Activated T-cell treated with anti-CD3 and anti-CD28 coated beads, Interleukin-2, amount 50 U/mL, for 4 hours (primary cell): ENCODE results near the gene DCTD. TPM values are rescaled to one million over a fixed set of nuclear protein-coding genes. Genes with fewer than 3 reads are reported as not detected.

ENCODE experiments used
- ATAC-seq, 2 donors: fragments of 200-7000 bp; cut with Tn5 transposase; one replicate each; pipeline ENCODE4 v1.10.0; 2021
- DNase-seq: peaks from one replicate; pipeline ENCODE4 v3.0.0-alpha.2; 2020
- H3K27me3 Mint-ChIP-seq: one replicate; pipeline ENCODE4 v1.8.0; 2021; ENCODE audit warnings: low read depth, mixed read lengths
- H3K36me3 Mint-ChIP-seq: one replicate; pipeline ENCODE4 v1.8.0; 2022; ENCODE audit warnings: mixed read lengths; ENCODE audit not compliant: insufficient read depth
- H3K4me1 Mint-ChIP-seq: one replicate; pipeline ENCODE4 v1.8.0; 2021; ENCODE audit warnings: low read depth, mixed read lengths
- H3K4me3 Mint-ChIP-seq: one replicate; pipeline ENCODE4 v1.8.0; 2021; ENCODE audit warnings: mild to moderate bottlenecking, moderate library complexity, mixed read lengths
- H3K9me3 Mint-ChIP-seq: one replicate; pipeline ENCODE4 v1.8.0; 2021; ENCODE audit warnings: mixed read lengths
- total RNA-seq, 3 donors: library from RNA; stranded (reverse); gene quantifications; one replicate each; pipeline ENCODE4 v1.2.1, GENCODE V29; 2021

Gene DCTD
- total RNA-seq, 3 donors from 2014 or later = 138 to 147 (median 145) TPM

DNA sequence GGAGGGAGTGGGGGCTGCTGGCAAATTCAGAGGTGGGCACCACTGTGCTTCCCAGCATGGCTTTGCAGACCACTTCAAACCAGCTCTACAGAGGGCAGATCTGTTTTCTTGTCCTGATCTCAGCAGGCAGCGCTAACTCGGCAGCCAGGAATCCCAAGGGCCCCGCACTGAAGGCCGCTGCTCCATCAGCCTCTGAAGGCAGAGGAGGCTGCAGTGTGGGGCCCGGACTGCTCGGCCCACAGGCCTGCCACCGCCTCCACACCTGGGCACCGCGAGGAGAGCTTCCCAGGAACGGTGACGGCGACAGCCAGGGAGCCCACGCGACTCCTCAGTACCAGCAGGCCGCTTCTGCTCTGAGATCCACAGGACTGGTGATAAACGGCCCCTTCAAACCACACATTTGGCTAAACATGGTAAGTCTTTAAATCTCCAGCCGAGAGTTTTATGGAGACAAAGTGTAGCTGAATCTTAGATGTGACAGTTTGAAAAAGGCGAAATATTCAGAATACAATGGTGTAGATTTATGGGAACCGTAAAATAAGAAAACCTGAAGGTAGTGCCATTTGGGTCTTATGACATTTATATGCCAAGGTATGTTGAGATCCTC is 23.6 kb downstream of the DCTD start:
- Mint-ChIP-seq H3K36me3 (peaks cover 65% of the 10 kb centered on the region), H3K4me1 (no peaks in the 10 kb centered on the region), H3K9me3 (no peaks in the 10 kb centered on the region), H3K27me3 (no peaks in the 10 kb centered on the region), H3K4me3 (no peak overlapping the region)
- DNase-seq (no peak), ATAC-seq (no peak)

GRCh38 chr4:182893047-182893446 is 24.1 kb downstream of the DCTD start:
- Mint-ChIP-seq H3K36me3 (peaks cover 67% of the 10 kb centered on the region), H3K4me3 (no peak overlapping the region), H3K9me3 (no peaks in the 10 kb centered on the region), H3K27me3 (no peaks in the 10 kb centered on the region), H3K4me1 (no peaks in the 10 kb centered on the region)
- ATAC-seq = no peak
- no peak for DNase-seq

DNA sequence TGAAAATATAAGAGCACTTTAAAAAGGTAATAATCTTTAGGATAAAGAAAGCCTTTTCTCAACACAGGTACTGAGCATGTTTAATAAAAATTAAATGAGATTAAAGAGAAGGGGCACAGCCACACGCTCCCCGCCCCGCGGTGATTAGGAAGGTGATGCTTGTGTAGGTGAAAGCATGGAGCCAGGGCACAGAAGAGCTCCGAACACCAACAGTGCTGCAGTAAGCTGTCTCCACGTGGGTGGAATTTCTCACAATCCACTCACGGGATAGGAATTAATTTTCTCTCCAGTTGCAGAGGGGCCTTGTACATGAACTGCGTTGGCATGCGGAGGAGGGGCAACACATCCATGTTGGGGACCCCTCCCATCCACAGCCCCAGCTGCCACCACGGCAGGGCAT is 27.0 kb downstream of the DCTD start:
- Mint-ChIP-seq H3K4me3 (no peak overlapping the region), H3K36me3 (peaks cover 80% of the 10 kb centered on the region), H3K27me3 (no peaks in the 10 kb centered on the region), H3K4me1 (no peaks in the 10 kb centered on the region), H3K9me3 (peaks cover 6% of the 10 kb centered on the region)
- ATAC-seq (no peak), DNase-seq (no peak)

DNA sequence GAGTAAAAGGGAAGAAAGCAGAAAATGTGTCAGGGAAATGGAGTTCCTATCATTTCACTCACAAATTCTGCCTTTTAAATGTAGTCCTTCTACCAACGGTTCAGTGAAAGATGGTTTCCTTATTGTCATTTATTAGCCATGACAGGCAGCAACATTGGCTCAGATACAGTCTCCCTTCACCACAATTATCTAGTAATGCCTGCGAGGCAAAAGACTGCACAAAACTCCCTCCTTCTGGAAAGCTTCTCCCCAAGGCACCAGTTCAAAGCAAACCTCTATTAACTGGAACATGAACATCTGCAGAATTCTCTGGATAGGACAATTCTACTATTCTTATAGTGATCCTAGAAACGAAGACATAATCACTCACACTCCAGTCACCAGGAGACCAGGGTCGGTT is 28.3 kb downstream of the DCTD start:
- H3K9me3 Mint-ChIP-seq = peaks cover 10% of the 10 kb centered on the region
- no peak overlapping the region for H3K4me3 Mint-ChIP-seq
- no peaks in the 10 kb centered on the region for H3K4me1 Mint-ChIP-seq
- DNase-seq (no peak), ATAC-seq (no peak)
- H3K36me3 Mint-ChIP-seq = peaks cover 76% of the 10 kb centered on the region
- H3K27me3 Mint-ChIP-seq = no peaks in the 10 kb centered on the region

DNA sequence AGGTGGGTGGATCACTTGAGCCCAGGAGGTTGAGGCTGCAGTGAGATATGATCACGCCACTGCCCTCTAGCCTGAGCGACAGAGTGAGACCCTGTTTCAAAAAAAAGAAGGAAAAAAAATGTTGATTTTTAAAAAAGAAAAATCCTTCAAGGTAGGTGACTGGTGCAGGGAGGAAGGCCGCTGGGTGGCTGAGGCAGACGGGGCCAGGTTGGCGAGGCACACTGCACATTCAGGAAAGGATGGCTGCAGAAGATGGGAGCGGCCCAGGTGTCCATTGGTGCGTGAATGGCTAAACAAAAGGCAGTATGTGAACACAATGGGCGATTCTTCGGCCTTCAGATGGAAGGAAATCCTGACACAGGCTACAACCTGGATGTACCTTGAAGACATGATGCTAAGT is 30.4 kb downstream of the DCTD start:
- Mint-ChIP-seq H3K4me1 (no peaks in the 10 kb centered on the region), H3K36me3 (peaks cover 75% of the 10 kb centered on the region)

DNA sequence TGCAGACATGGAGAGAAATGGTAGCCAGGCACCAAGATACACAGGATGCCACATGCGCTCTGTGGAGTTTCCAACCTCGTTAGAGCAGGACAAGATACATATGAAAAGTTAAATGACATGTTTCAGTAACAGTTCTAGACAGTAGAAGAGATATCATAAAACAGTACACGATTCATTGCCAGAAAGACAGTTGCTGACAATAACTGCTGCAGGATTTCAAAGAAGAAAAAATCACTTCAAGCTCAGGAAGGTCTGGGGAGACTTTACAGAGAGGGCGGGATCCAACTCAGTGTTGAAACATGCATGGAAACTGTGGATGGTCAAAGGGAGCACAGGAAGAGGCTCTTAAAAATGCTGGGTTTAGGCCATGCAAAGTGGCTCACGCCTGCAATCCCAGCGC is 31.0 kb downstream of the DCTD start:
- no peaks in the 10 kb centered on the region for H3K4me1 Mint-ChIP-seq
- no peak overlapping the region for H3K4me3 Mint-ChIP-seq
- ATAC-seq (no peak), DNase-seq (no peak)
- H3K36me3 Mint-ChIP-seq = peaks cover 72% of the 10 kb centered on the region
- H3K27me3 Mint-ChIP-seq = no peaks in the 10 kb centered on the region
- peaks cover 10% of the 10 kb centered on the region for H3K9me3 Mint-ChIP-seq

More for the DNA sequence above, 30.4 kb downstream of the DCTD start:
- Mint-ChIP-seq H3K4me3 (no peak overlapping the region), H3K9me3 (peaks cover 10% of the 10 kb centered on the region), H3K27me3 (no peaks in the 10 kb centered on the region)
- ATAC-seq (no peak), DNase-seq (no peak)

GRCh38 chr4:182885738-182886077 is 31.5 kb downstream of the DCTD start:
- Mint-ChIP-seq H3K9me3 (peaks cover 10% of the 10 kb centered on the region), H3K36me3 (peaks cover 72% of the 10 kb centered on the region), H3K27me3 (no peaks in the 10 kb centered on the region), H3K4me3 (no peak overlapping the region), H3K4me1 (no peaks in the 10 kb centered on the region)
- no peak for DNase-seq
- no peak for ATAC-seq

DNA sequence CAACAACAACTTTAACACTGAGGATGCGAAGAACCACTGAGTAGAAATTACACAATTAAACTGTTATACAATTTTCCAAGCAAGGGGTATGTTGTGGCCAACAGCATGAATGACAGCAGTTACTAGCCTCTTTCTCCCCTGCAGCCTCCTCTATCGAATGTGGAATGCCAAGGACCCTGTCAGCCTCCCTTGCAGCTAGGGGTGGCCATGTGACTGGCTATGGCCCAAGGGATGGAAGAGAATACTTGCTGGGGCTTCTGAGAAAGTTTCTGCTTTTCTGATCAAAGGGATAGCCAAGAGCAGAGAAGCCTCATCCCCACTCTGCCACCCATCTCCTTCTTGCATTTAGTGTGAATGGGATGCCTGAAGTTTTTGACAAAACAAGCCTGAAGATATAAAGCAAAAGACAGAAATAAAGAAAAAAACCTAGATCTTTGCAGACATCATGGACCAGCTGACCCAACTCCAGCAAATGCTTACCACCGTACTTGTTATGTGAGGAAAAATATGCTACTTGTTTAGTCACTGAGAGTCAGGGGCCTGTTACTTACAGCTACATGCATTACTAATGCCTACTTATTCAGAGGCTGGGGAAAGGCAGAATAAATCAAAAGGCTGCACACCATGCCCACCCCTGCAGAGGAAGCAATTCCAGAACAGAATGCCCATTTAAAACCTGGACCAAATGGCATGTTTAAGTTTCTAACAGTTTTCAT is 32.0 kb downstream of the DCTD start:
- H3K27me3 Mint-ChIP-seq = no peaks in the 10 kb centered on the region
- ATAC-seq = no peak

GRCh38 chr4:182884040-182884439 is 33.1 kb downstream of the DCTD start:
- ATAC-seq = no peak
- peaks cover 10% of the 10 kb centered on the region for H3K9me3 Mint-ChIP-seq
- H3K36me3 Mint-ChIP-seq = peaks cover 59% of the 10 kb centered on the region
- no peaks in the 10 kb centered on the region for H3K27me3 Mint-ChIP-seq
- no peak overlapping the region for H3K4me3 Mint-ChIP-seq
- DNase-seq = no peak
- no peaks in the 10 kb centered on the region for H3K4me1 Mint-ChIP-seq

More for the DNA sequence above, 32.0 kb downstream of the DCTD start:
- no peak for DNase-seq
- Mint-ChIP-seq H3K36me3 (peaks cover 67% of the 10 kb centered on the region), H3K4me1 (no peaks in the 10 kb centered on the region), H3K4me3 (no peak overlapping the region), H3K9me3 (peaks cover 10% of the 10 kb centered on the region)

DNA sequence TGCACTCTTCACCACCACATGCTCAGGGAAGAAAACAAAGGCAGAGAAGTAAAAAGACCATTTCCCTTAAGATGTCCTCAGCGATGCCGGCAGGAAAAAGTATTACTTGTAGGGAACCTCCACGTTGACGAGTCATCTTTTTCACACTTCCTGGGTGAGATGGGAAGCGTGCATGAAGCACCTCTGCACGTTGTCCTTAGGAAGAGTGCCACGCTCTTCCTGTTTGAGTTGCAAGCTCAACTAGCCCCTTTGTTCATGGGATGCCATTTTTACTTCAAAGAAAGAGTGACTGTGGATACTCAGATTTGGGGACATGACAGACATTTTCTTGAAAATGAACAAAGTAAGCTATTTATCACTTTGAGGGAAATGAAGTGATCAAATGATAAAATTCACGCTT is 33.8 kb downstream of the DCTD start:
- DNase-seq = no peak
- no peak for ATAC-seq
- Mint-ChIP-seq H3K4me3 (no peak overlapping the region), H3K36me3 (peaks cover 52% of the 10 kb centered on the region), H3K27me3 (no peaks in the 10 kb centered on the region), H3K4me1 (no peaks in the 10 kb centered on the region), H3K9me3 (peaks cover 10% of the 10 kb centered on the region)

GRCh38 chr4:182881914-182882313 is 35.3 kb downstream of the DCTD start:
- Mint-ChIP-seq H3K36me3 (peaks cover 49% of the 10 kb centered on the region), H3K9me3 (peaks cover 10% of the 10 kb centered on the region), H3K4me3 (no peak overlapping the region), H3K4me1 (no peaks in the 10 kb centered on the region), H3K27me3 (no peaks in the 10 kb centered on the region)
- ATAC-seq (no peak), DNase-seq (no peak)

DNA sequence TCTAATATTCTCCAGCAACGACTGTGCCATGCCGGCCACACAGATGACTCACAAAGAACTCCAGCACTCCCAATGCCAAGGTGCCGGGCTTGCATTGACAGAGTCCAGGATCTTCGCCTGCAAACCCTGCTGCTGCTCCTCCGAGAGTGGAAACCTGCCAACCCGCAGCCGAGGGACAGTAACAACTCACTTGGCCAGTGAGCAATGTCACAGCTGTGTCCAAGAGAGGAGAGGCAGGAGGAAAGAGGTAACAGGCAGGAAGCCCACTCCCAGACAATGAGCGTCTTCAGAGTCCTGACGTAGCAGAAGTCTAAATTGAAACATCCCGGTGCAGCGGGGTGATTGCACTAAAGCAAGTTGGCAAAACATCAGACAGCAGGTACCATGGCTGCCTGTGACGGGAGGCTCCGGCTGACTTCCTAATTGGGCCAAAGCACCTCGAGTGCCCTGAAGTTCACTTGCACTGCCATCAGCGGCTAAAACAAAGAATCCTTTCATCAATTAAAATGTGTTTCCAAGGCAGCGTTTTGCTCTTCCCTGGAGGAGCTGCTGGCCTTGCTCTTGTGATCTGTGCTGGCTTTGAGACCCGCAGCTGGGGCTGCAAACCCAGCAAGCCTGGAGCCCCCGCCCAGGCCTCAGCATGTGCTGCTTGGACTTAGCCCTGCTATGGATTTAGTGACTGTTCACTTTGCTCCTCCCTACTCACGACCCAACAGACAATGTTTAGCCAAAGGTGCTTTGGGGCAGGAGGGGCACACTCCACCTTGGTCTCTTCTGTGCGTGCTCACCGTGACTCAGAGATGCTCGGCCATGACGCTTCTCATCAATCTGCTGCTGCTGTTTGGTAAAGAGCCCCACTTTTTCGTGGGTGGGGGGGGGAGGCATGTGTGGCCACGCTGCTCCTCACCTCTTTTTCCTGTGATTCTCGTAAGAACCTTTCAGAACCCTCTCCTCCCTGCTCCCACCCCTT is 36.5 kb downstream of the DCTD start:
- ATAC-seq (no peak), DNase-seq (no peak)
- Mint-ChIP-seq H3K4me3 (no peak overlapping the region), H3K4me1 (no peaks in the 10 kb centered on the region), H3K9me3 (peaks cover 4% of the 10 kb centered on the region), H3K36me3 (peaks cover 38% of the 10 kb centered on the region), H3K27me3 (no peaks in the 10 kb centered on the region)

DNA sequence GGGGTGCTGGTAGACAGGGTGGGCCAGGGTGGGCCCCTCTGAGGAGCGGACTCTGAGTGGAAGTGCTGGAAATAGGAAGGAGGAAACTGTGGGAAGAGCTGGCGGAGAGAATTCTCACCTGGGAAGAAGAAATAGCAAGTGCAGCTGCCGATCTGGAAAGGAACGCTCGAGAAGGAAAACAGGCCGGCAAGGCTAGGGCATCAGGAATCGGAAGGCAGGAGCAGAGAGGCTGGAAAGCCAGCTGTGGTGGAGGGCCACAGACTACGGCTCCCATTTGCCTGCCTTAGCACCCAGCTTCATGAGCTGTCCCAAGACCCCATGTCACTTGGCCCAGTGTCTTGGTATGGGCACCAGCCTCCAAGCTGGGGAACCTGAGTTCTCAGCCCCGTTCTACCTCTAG is 37.3 kb downstream of the DCTD start:
- Mint-ChIP-seq H3K36me3 (peaks cover 35% of the 10 kb centered on the region), H3K4me1 (no peaks in the 10 kb centered on the region)

GRCh38 chr4:182878633-182879495 is 38.3 kb downstream of the DCTD start:
- Mint-ChIP-seq H3K36me3 (peaks cover 39% of the 10 kb centered on the region), H3K9me3 (no peaks in the 10 kb centered on the region), H3K4me1 (no peaks in the 10 kb centered on the region), H3K4me3 (no peak overlapping the region), H3K27me3 (no peaks in the 10 kb centered on the region)
- no peak for ATAC-seq
- no peak for DNase-seq

More for the DNA sequence above, 37.3 kb downstream of the DCTD start:
- H3K9me3 Mint-ChIP-seq = peaks cover 3% of the 10 kb centered on the region
- DNase-seq = no peak
- no peak overlapping the region for H3K4me3 Mint-ChIP-seq
- no peaks in the 10 kb centered on the region for H3K27me3 Mint-ChIP-seq
- ATAC-seq = no peak
